Stomach smooth muscle (tissue), 2 donors: ENCODE measurements around the gene EXPH5.
"Not testable (repeated sequence)": the region's sequence is repeated elsewhere in the genome, so short reads cannot be mapped to it uniquely, and the experiment has no call there.

ENCODE experiments used
- H3K27ac ChIP-seq: one replicate; pipeline ENCODE4 v1.7.0; 2013; ENCODE audit warnings: mild to moderate bottlenecking, low read length, inconsistent platforms
- H3K27me3 ChIP-seq, 2 donors: one replicate each; pipeline ENCODE4 v1.7.0; 2013; ENCODE audit warnings: low read length in 2 of 2; ENCODE audit not compliant: insufficient read depth in 2 of 2, control insufficient read depth in 1 of 2
- H3K36me3 ChIP-seq, 2 donors: one replicate each; pipeline ENCODE4 v1.7.0; 2013; ENCODE audit warnings: low read length in 2 of 2; ENCODE audit not compliant: control insufficient read depth in 2 of 2, insufficient read depth in 2 of 2
- H3K4me1 ChIP-seq: one replicate; pipeline ENCODE4 v1.7.0; 2013; ENCODE audit warnings: low read length; ENCODE audit not compliant: control insufficient read depth, insufficient read depth
- H3K4me3 ChIP-seq, 2 donors: one replicate each; pipeline ENCODE4 v1.7.0; 2013; ENCODE audit warnings: low read length in 2 of 2
- H3K9ac ChIP-seq, 2 donors: one replicate each; pipeline ENCODE4 v1.7.0; 2013; ENCODE audit warnings: low read length in 2 of 2, mild to moderate bottlenecking in 1 of 2
- H3K9me3 ChIP-seq, 2 donors: one replicate each; pipeline ENCODE4 v1.7.0; 2013; ENCODE audit warnings: low read length in 2 of 2; ENCODE audit not compliant: control insufficient read depth in 2 of 2
- donor health status: healthy.
- donor health status: Pancreatic carcinoma.

EXPH5 gene

GRCh38 chr11:108599978-108600377 is 6.4 kb upstream of the EXPH5 start:
- Histone ChIP-seq H3K4me1 (no peaks in the 10 kb centered on the region), H3K27me3 (peaks cover 0 to 9% of the 10 kb centered on the region in 2 donors), H3K36me3 (no peaks in the 10 kb centered on the region), H3K4me3 (no peak overlapping the region), H3K9ac (no peak overlapping the region), H3K9me3 (no peaks in the 10 kb centered on the region), H3K27ac (no peak overlapping the region)

GRCh38 chr11:108597736-108598355 is 4.3 kb upstream of the EXPH5 start:
- no peaks in the 10 kb centered on the region for H3K36me3 ChIP-seq
- H3K9me3 ChIP-seq = no peaks in the 10 kb centered on the region
- no peak overlapping the region for H3K4me3 ChIP-seq
- H3K4me1 ChIP-seq = peaks cover 1% of the 10 kb centered on the region
- H3K27ac ChIP-seq = no peak overlapping the region
- H3K27me3 ChIP-seq = peaks cover 6 to 9% of the 10 kb centered on the region in 2 donors
- no peak overlapping the region for H3K9ac ChIP-seq

GRCh38 chr11:108596701-108597100 is 3.1 kb upstream of the EXPH5 start:
- Histone ChIP-seq H3K9ac (no peak overlapping the region), H3K36me3 (no peaks in the 10 kb centered on the region), H3K27me3 (peaks cover 8 to 19% of the 10 kb centered on the region in 2 donors), H3K4me3 (no peak overlapping the region), H3K27ac (no peak overlapping the region), H3K9me3 (no peaks in the 10 kb centered on the region), H3K4me1 (peaks cover 6% of the 10 kb centered on the region)

- Histone ChIP-seq H3K4me1 (peaks cover 6% of the 10 kb centered on the region), H3K36me3 (no peaks in the 10 kb centered on the region), H3K9ac (no peak overlapping the region), H3K4me3 (peak overlapping the region; percentile 72 to 83), H3K27me3 (peaks cover 8 to 19% of the 10 kb centered on the region in 2 donors), H3K27ac (no peak overlapping the region), H3K9me3 (no peaks in the 10 kb centered on the region)
These were observed 411 bp upstream of the EXPH5 start for GRCh38 chr11:108593923-108594434.

GRCh38 chr11:108592591-108593213 is 866 bp downstream of the EXPH5 start:
- no peaks in the 10 kb centered on the region for H3K36me3 ChIP-seq
- H3K9ac ChIP-seq = peak overlapping the region in 1 of 2 donors; percentile 58
- H3K4me3 ChIP-seq = peak overlapping the region; percentile 72 to 83
- H3K27me3 ChIP-seq = peaks cover 8 to 19% of the 10 kb centered on the region in 2 donors
- H3K27ac ChIP-seq = no peak overlapping the region
- peaks cover 6% of the 10 kb centered on the region for H3K4me1 ChIP-seq
- no peaks in the 10 kb centered on the region for H3K9me3 ChIP-seq

GRCh38 chr11:108591893-108592292 is 1.7 kb downstream of the EXPH5 start:
- peaks cover 6% of the 10 kb centered on the region for H3K4me1 ChIP-seq
- no peaks in the 10 kb centered on the region for H3K9me3 ChIP-seq
- H3K9ac ChIP-seq = no peak overlapping the region
- H3K27me3 ChIP-seq = peaks cover 8 to 19% of the 10 kb centered on the region in 2 donors
- H3K36me3 ChIP-seq = no peaks in the 10 kb centered on the region
- H3K27ac ChIP-seq = no peak overlapping the region
- no peak overlapping the region for H3K4me3 ChIP-seq

- peaks cover 6% of the 10 kb centered on the region for H3K4me1 ChIP-seq
- H3K4me3 ChIP-seq = no peak overlapping the region
- H3K9ac ChIP-seq = no peak overlapping the region
- no peak overlapping the region for H3K27ac ChIP-seq
- H3K27me3 ChIP-seq = peaks cover 3 to 17% of the 10 kb centered on the region in 2 donors
- no peaks in the 10 kb centered on the region for H3K9me3 ChIP-seq
- no peaks in the 10 kb centered on the region for H3K36me3 ChIP-seq
These were observed 4.4 kb downstream of the EXPH5 start for GRCh38 chr11:108589136-108589535.

GRCh38 chr11:108588287-108588686 is 5.3 kb downstream of the EXPH5 start:
- H3K9me3 ChIP-seq = no peaks in the 10 kb centered on the region
- H3K27ac ChIP-seq = no peak overlapping the region
- H3K4me1 ChIP-seq = peaks cover 6% of the 10 kb centered on the region
- H3K27me3 ChIP-seq = peaks cover 3 to 10% of the 10 kb centered on the region in 2 donors
- H3K36me3 ChIP-seq = no peaks in the 10 kb centered on the region
- no peak overlapping the region for H3K9ac ChIP-seq
- no peak overlapping the region for H3K4me3 ChIP-seq

GRCh38 chr11:108587109-108587508 is 6.5 kb downstream of the EXPH5 start:
- no peaks in the 10 kb centered on the region for H3K36me3 ChIP-seq
- no peak overlapping the region for H3K9ac ChIP-seq
- no peaks in the 10 kb centered on the region for H3K4me1 ChIP-seq
- H3K27ac ChIP-seq = no peak overlapping the region
- no peak overlapping the region for H3K4me3 ChIP-seq
- no peaks in the 10 kb centered on the region for H3K9me3 ChIP-seq
- H3K27me3 ChIP-seq = peaks cover 0 to 3% of the 10 kb centered on the region in 2 donors

GRCh38 chr11:108586600-108586999 is 7.0 kb downstream of the EXPH5 start:
- Histone ChIP-seq H3K4me1 (no peaks in the 10 kb centered on the region), H3K27me3 (no peaks in the 10 kb centered on the region), H3K9ac (no peak overlapping the region), H3K27ac (no peak overlapping the region), H3K9me3 (no peaks in the 10 kb centered on the region), H3K4me3 (no peak overlapping the region), H3K36me3 (no peaks in the 10 kb centered on the region)

GRCh38 chr11:108586185-108586584 is 7.4 kb downstream of the EXPH5 start:
- H3K4me1 ChIP-seq, H3K9ac ChIP-seq, H3K27me3 ChIP-seq, H3K36me3 ChIP-seq, H3K27ac ChIP-seq, H3K4me3 ChIP-seq, H3K9me3 ChIP-seq: not testable (repeated sequence)
